PC-9 (cell line): Measurements from ENCODE around the gene KCNJ3. TPM values are rescaled to one million over a fixed set of nuclear protein-coding genes. Genes with fewer than 3 reads are reported as not detected.

ENCODE experiments used
- BruUV-seq: library from RNA; stranded (reverse); fragments of 400-500 nt; replicated peaks from 2 replicates; lab custom pipeline; 2021; lab: Mats Ljungman, UMichigan
- CTCF ChIA-PET: fragments of 300-600 bp; sonication (Branson Sonifier 250); formaldehyde crosslinking; loops from one replicate; lab custom pipeline; 2022; ENCODE audit warnings: antibody characterized with exemption; lab: Charles Lee
- POLR2A ChIA-PET: fragments of 300-600 bp; sonication (Branson Sonifier 250); formaldehyde crosslinking; loops from one replicate; lab custom pipeline; 2022; ENCODE audit warnings: antibody characterized with exemption; ENCODE audit not compliant: unreplicated experiment; lab: Charles Lee
- DNase-seq, 2 experiments: peaks; one replicate each; pipeline versions ENCODE4 v3.0.0 to v3.0.0-alpha.2; 2015 to 2022; ENCODE audit warnings: mixed read lengths in 1 of 2
- H2AFZ ChIP-seq: fragments of 200-600 bp; sonication (generic); 2 replicates; pipeline ENCODE4 v1.8.1; 2017; ENCODE audit warnings: antibody characterized with exemption
- H3F3A ChIP-seq: fragments of 200-600 bp; sonication (generic); 2 replicates; pipeline ENCODE4 v1.8.1; 2017; ENCODE audit warnings: antibody characterized with exemption, mild to moderate bottlenecking, low read depth; ENCODE audit not compliant: insufficient read depth
- H3K27ac ChIP-seq: fragments of 200-600 bp; sonication (generic); 2 replicates; pipeline ENCODE4 v1.6.1; 2016; ENCODE audit warnings: mixed run types
- H3K27me3 ChIP-seq: fragments of 200-600 bp; sonication (generic); 2 replicates; pipeline ENCODE4 v1.6.1; 2016; ENCODE audit warnings: low read depth, mixed run types; ENCODE audit not compliant: insufficient read depth
- H3K36me3 ChIP-seq: fragments of 200-600 bp; sonication (generic); 2 replicates; pipeline ENCODE4 v1.6.1; 2016; ENCODE audit warnings: low read depth, mixed run types
- H3K4me1 ChIP-seq: fragments of 200-600 bp; sonication (generic); replicated peaks from 2 replicates; pipeline ENCODE4 v1.6.1; 2016; ENCODE audit warnings: mixed run types; ENCODE audit not compliant: insufficient read depth
- H3K4me2 ChIP-seq: fragments of 200-600 bp; sonication (generic); 2 replicates; pipeline ENCODE4 v1.6.1; 2017; ENCODE audit warnings: mixed run types
- H3K4me3 ChIP-seq: fragments of 200-600 bp; sonication (generic); 2 replicates; pipeline ENCODE4 v1.6.1; 2016; ENCODE audit warnings: mixed run types
- H3K79me2 ChIP-seq: fragments of 200-600 bp; sonication (generic); 2 replicates; pipeline ENCODE4 v1.6.1; 2017; ENCODE audit warnings: low read depth, mixed run types
- H3K9me2 ChIP-seq: fragments of 200-600 bp; sonication (generic); 2 replicates; pipeline ENCODE4 v1.8.1; 2017; ENCODE audit warnings: mild to moderate bottlenecking; ENCODE audit not compliant: insufficient read depth
- H3K9me3 ChIP-seq: fragments of 200-600 bp; sonication (generic); 2 replicates; pipeline ENCODE4 v1.8.1; 2016; ENCODE audit warnings: low read depth; ENCODE audit not compliant: insufficient read depth
- H4K20me1 ChIP-seq: fragments of 200-600 bp; sonication (generic); 2 replicates; pipeline ENCODE4 v1.8.1; 2017; ENCODE audit not compliant: insufficient read depth
- EZH2 ChIP-seq: fragments of 200-600 bp; sonication (generic); IDR thresholded peaks from 2 replicates; pipeline ENCODE4 v1.8.0; 2017; ENCODE audit warnings: antibody characterized with exemption, low read depth
- intact Hi-C: fragments of 100-400 bp; cut with micrococcal nuclease; formaldehyde crosslinking; loops from one replicate; pipeline ENCODE4 v1.10.0; 2022; ENCODE audit not compliant: unreplicated experiment
- total RNA-seq: library from RNA; stranded (reverse); gene quantifications from 2 replicates; pipeline ENCODE4 v1.2.3, GENCODE V29; 2021
- TF ChIP-seq, protein P1 (sequence below): fragments of 200-600 bp; sonication (generic); conservative IDR thresholded peaks from 2 replicates; pipeline ENCODE4 v1.6.1; 2017; ENCODE audit warnings: mixed run types, antibody characterized with exemption, mild to moderate bottlenecking, moderate library complexity

The KCNJ3 gene
- total RNA-seq, 1 experiment from 2014 or later = not detected

- Histone ChIP-seq H3K9me3 (no peaks in the 10 kb centered on the region), H2AFZ (no peak overlapping the region), H3F3A (no peaks in the 10 kb centered on the region), H4K20me1 (no peaks in the 10 kb centered on the region), H3K27ac (no peak overlapping the region), H3K79me2 (no peaks in the 10 kb centered on the region), H3K27me3 (no peaks in the 10 kb centered on the region), H3K4me3 (no peak overlapping the region), H3K4me1 (no peaks in the 10 kb centered on the region), H3K36me3 (no peaks in the 10 kb centered on the region), H3K9me2 (no peaks in the 10 kb centered on the region), H3K4me2 (no peak overlapping the region)
- DNase-seq = no peak
- POLR2A ChIA-PET = no interaction called here
- CTCF ChIA-PET = no interaction called here
- TF ChIP-seq EZH2 = no peak
- TF ChIP-seq, protein P1, sequence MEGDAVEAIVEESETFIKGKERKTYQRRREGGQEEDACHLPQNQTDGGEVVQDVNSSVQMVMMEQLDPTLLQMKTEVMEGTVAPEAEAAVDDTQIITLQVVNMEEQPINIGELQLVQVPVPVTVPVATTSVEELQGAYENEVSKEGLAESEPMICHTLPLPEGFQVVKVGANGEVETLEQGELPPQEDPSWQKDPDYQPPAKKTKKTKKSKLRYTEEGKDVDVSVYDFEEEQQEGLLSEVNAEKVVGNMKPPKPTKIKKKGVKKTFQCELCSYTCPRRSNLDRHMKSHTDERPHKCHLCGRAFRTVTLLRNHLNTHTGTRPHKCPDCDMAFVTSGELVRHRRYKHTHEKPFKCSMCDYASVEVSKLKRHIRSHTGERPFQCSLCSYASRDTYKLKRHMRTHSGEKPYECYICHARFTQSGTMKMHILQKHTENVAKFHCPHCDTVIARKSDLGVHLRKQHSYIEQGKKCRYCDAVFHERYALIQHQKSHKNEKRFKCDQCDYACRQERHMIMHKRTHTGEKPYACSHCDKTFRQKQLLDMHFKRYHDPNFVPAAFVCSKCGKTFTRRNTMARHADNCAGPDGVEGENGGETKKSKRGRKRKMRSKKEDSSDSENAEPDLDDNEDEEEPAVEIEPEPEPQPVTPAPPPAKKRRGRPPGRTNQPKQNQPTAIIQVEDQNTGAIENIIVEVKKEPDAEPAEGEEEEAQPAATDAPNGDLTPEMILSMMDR = no peak
- BruUV-seq = no TSS peak
- intact Hi-C loops = no loop called here
Observed at GRCh38 chr2:154901063-154901462, 202.6 kb downstream of the KCNJ3 start.
